GM18861 (cell line): Measurements from ENCODE around the gene PTPRK.

Experiments
- ATAC-seq: cut with Tn5 transposase; IDR thresholded peaks from one replicate; pipeline ENCODE4 v1.9.1; 2021; ENCODE audit not compliant: unreplicated experiment

The PTPRK gene

DNA sequence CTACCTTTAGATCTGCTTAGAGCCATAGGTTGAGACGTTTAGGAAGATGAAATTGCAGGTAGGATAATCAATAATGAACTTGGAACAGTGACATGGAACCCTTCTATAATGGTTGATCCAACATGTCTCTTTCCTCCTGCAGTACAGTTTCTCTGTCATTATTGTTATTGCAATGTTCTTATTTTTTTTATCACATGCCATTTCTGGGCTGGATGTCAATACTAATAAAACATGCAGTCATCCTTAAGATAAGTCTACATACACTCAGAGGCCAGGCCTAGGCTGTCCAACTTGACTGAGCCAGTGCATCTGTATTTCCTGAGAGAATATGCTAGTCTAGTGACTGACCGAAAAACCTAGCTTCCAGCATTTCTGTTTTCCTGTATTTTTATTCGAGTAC is 544.3 kb downstream of the PTPRK start:
- ATAC-seq: no peak

DNA sequence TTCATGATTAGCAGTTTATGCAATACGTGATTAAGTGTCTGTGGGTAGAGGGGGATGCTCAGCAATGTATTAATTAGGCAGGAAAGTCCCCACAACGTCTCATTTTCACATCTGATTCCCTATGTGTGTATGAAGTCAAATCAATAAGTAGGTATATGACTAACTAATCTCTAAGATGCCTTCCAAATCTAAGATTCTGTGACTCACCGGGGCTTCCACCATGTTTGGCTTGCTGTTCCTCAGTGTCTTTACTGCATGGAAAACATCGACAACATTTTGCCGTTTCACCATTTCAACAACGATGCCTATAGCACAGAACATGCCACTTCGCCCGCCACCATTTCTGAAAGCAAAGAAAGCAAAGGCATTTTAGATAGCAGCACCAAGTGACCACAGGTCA is 547.6 kb downstream of the PTPRK start:
- ATAC-seq: no peak

- ATAC-seq: no peak
Observed at GRCh38 chr6:127971945-127972391, 548.4 kb downstream of the PTPRK start.

DNA sequence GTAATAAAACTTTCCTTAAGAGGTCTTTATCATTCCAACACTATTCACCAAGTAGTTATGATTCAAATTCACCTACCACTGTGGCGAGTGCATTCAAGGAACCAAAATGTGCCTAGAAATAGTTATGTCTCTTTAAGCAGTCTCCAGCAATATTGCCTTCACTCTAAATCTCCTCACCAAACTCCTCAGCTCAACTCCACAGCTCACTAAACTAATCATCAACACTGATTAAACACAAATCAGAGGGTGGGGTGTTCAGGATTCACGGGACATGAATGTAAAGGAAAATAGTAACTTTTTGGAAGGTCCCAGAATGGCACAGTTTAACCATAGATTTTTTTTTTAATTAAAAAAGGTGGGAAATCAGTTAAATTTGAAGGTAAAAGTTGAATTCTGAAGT is 549.0 kb downstream of the PTPRK start:
- ATAC-seq: no peak

- ATAC-seq: no peak
Observed at GRCh38 chr6:127969701-127970100, 550.7 kb downstream of the PTPRK start.

DNA sequence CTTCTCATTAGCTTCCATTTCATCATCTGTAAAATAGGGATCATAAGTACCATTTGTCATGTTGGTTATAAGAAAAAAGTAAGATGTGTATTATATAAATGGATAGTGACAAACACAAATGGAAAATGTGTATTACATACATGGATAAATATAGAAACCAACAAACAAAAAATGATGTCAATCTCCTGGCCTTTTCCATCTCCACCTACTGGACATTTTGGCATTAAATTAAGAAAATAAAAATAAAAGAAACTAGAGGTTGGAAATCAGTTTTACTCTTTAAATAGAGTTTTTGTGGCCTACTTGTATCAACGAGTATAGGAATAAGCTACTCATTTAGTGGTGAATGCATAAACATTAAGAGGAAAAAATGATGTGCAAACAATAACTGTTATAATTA is 552.0 kb downstream of the PTPRK start:
- no peak for ATAC-seq

DNA sequence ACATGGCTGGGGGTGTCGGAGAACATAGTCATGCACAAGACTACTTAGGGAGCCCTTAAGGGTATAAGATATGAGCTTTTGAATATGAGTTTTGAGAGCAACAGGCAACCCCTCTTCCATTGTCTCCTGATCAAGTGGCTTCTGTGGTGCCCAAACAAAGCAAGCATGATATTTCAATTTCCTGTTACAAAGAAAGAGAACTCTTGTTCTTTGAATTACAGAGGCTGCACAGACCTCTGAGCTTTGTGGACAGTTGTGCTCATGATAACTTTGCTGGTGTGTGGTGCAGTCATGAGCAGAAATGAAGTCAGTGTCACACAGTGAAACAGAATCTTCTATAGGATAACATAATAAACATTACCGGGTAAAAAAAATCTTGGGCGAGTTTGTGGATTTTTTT is 552.7 kb downstream of the PTPRK start:
- no peak for ATAC-seq

- no peak for ATAC-seq
Observed at GRCh38 chr6:127966616-127967015, 553.8 kb downstream of the PTPRK start.

DNA sequence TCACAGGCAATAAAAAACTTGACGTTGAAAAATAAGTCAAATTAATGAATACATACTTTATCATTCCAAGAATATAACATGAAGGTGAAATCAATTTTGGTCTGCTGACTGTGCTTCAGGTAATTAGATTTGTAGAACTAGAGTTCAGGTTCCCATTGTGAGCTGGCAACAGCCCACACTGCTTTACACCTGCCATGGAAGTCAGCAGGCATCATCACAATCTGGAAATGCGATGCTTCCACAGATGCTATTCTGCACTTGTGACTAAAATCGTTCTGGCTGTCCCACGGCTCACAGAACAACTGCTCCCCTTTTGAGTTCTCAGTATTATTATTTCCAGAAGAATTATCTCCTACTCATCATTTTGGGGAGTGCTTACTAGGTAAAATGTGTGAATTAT is 556.9 kb downstream of the PTPRK start:
- ATAC-seq: no peak

DNA sequence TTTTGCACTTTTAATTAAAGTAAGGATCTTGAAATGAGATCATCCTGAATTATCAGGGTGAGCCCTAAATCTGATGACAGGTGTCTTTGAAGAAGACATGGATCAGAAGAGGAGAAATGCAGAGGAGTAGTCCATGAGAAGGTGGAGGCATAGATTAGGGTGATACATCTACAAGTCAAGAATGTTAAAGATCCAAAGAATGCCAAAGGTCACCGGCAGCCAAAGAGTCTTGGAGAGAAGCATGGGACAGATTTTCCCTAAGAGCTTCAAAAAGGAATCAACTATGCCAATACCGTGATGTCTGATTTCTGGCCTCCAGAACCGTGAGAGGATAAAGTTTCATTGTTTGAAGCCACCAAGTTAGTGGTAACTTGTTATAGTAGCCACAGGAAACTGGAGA is 560.5 kb downstream of the PTPRK start:
- ATAC-seq: no peak

- no peak for ATAC-seq
Observed at GRCh38 chr6:127956956-127957355, 563.4 kb downstream of the PTPRK start.

GRCh38 chr6:127956260-127956888 is 564.0 kb downstream of the PTPRK start:
- ATAC-seq: no peak

DNA sequence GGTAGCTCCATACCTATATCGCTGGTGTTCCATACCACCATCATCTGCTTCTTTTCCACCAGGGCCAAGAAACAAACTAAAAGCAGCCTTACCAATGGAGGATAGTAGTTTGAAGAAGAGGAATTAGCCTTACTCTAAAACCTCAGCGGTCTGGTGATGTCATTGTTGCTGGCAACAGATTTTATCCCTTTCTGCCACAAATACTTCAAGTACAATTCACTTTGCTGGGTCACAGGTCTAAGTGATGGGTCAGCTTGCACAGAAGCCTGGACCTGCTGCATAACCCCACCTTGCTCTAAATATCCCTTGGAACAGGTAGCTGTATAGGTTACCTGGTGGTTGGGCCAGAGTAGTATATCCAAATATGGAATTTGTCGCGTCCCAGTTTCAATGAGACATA is 566.3 kb downstream of the PTPRK start:
- no peak for ATAC-seq

- no peak for ATAC-seq
Observed at GRCh38 chr6:127952831-127953230, 567.6 kb downstream of the PTPRK start.

- ATAC-seq: no peak
Observed at GRCh38 chr6:127952176-127952575, 568.2 kb downstream of the PTPRK start.

GRCh38 chr6:127951172-127951917 is 569.1 kb downstream of the PTPRK start:
- ATAC-seq: peak; percentile 88

GRCh38 chr6:127950566-127951145 is 569.7 kb downstream of the PTPRK start:
- ATAC-seq: peak; percentile 28

- no peak for ATAC-seq
Observed at GRCh38 chr6:127949251-127949650, 571.1 kb downstream of the PTPRK start.

- no peak for ATAC-seq
Observed at GRCh38 chr6:127946388-127946787, 574.0 kb downstream of the PTPRK start.

GRCh38 chr6:127945434-127946097 is 574.8 kb downstream of the PTPRK start:
- ATAC-seq: no peak

DNA sequence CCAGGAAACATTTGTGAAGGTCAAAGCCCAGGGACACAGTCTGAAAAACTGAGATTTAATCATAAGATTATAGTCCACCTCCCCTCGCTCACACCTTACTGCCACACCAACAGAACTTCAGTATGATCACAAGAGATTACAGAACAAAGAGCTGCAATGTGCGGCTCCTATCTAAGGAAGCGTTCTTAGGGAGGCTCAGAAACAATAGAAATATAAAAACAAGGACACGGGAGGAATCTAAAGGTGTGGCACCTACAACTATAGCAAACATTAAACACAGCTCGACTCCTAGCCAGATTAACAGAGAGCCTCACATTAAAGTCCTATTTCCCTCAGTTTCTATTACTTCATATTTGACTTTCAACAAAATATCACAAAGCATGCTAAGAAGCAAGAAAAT is 579.2 kb downstream of the PTPRK start:
- ATAC-seq: no peak
